GM19099 (cell line): ENCODE results near the gene ZNF732.

Source experiments
- POLR2A ChIP-seq: IDR thresholded peaks from 3 replicates; pipeline ENCODE4 v1.6.1; 2011; ENCODE audit warnings: low read depth; ENCODE audit not compliant: insufficient read length; ENCODE audit errors: extremely low read depth

Gene ZNF732

GRCh38 chr4:288891-289290 lies 16.4 kb downstream of the ZNF732 start:
- TF ChIP-seq POLR2A, result no peak

DNA sequence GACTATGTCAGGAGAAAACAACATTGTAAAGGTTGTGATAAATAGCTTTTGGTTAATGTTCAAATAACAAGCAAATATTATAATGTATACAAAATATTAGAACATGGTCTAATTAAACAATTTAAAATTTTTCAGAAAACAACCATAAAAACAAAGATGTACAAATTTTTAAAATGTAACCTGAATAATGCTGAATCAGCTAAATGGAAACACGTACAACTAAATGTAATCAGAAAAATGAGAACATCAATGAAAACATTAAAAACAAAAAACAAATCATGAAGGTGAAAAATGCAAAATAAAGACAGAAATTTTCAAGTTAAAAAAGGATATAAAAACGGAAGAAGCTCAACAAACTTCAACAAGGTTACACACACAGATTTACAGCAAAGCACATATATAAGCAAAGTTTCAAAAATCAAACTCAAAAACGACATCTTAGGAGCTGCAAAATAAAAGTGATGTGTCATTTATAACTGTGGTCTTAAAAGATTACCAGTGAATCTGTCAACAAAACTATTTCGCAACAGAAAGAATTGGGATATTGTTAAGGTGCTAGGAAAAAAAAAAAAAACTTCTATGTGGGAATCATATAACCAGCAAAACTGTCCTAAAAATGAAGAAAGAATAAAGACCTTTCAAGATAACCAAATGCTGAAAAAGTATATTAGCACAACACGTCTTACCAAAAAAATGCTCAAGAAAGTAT lies 31.8 kb downstream of the ZNF732 start:
- no peak for TF ChIP-seq POLR2A

DNA sequence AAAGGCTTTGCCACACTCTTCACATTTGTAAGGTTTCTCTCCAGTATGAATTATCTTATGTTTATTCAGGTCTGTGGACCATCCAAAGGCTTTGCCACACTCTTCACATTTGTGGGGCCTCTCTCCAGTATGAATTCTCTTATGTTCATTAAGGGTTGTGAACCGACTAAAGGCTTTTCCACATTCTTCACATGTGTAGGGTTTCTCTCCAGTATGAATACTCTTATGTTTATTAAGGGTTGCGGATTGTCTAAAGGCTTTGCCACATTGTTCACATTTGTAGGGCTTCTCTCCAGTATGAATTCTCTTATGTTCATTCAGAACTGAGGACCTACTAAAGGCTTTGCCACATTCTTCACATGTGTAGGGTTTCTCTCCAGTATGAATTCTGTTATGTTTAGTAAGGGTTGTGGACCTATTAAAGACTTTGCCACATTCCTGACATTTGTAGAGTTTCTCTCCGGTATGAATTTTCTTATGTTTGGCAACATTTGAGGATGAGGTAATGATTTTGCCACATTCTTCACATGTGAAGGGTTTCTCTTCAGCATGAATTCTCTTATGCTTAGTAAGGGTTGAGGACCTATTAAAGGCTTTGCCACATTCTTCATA lies 33.7 kb downstream of the ZNF732 start:
- no peak for TF ChIP-seq POLR2A

DNA sequence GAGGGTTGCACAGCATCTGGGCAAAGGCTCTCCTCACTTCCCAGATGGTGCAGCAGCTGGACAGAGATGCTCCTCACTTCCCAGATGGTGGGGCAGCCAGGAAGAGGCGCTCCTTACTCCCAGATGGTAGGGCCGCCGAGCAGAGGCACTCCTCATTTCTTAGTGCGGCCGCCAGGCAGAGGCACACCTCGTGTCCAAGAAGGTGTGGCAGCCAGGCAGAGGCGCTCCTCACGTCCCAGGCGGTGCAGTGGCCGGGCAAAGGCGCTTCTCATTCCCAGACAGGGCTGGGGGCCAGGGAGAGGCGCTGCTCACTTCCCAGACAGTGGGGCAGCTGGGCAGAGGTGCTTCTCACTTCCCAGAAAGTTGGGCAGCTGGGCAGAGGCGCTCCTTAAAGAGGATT lies 48.8 kb downstream of the ZNF732 start:
- TF ChIP-seq POLR2A, result no peak

- no peak for TF ChIP-seq POLR2A
Observed at GRCh38 chr4:253936-254756, 51.1 kb downstream of the ZNF732 start.

GRCh38 chr4:252065-252601 lies 53.1 kb downstream of the ZNF732 start:
- TF ChIP-seq POLR2A, result no peak

- no peak for TF ChIP-seq POLR2A
Observed at GRCh38 chr4:244471-244870, 60.8 kb downstream of the ZNF732 start.

GRCh38 chr4:243426-243825 lies 61.8 kb downstream of the ZNF732 start:
- TF ChIP-seq POLR2A, result no peak

DNA sequence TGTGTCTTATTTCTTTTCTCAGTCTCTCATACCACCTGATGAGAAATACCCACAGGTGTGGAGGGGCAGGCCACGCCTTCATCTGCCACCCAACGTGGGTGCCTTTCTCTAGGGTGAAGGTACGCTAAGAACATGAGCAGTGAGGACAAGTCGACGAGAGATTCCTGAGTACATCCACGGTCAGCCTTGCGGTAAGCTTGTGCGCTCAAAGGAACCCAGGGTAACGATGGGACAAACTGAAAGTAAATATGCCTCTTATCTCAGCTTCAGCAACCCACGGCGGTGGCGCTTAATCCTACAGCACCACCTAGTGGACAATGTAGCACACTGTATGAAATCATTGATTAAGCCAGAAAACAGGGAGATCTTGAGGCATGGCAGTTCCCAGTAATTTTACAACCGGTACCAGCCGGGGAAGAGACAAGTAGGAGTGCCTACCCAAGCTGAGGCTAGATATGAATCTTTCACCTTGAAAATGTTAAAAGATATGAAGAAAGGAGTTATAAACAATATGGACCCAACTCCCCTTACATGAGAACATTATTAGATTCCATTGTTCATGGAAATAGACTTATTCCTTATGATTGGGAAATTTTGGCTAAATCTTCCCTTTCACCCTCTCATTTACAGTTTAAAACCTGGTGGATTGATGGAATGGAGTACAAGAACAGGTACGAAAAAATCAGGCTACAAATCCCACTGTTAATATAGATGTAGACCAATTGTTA lies 63.0 kb downstream of the ZNF732 start:
- no peak for TF ChIP-seq POLR2A

DNA sequence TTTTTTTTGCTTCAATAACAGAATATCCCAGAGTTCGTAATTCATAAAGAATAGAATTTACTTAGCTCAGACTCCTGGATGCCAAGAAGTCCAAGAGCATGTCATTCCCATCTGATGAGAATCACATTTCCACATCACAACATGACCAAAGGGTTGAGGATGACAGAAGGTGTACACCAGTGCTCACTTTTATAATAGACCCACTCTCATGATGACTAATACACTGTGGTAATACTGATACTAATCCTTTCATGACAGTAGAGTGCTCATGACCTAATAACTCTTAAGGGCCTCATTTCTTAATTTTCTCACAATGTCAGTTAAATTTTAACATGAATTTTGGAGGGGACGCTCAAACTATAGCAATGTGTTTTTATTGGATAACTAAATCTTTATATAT lies 69.2 kb downstream of the ZNF732 start:
- no peak for TF ChIP-seq POLR2A

GRCh38 chr4:234178-234577 lies 71.1 kb downstream of the ZNF732 start:
- no peak for TF ChIP-seq POLR2A

DNA sequence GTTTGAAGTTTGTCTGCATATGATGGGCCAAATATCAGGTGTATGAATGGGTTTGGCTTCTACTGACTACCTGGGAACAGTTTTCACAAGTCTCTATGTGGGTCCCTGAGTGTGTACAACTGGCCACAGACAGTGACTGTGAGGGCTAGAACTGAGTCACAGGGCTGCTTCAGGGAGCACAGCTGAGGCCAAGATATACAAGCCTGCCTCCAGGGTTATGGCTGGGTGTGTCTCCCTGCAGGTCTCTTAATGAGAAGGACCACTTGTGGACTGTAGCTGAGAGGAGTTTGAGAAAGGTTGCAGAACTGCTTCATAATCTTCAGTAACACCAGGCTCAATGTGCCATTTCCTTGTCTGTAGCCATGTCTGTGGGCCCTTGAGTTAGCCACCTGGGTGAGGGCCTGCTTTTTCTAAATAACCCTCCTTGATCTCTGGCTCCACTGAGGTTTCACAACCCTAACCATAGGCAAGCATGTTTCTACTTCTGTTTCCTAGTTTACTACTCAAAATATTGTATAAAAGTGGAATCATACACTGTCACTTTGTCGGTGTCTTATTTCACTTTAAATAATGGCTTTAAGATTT lies 81.3 kb downstream of the ZNF732 start:
- no peak for TF ChIP-seq POLR2A
